Measurements from ENCODE around the gene CAMTA1.

Gene CAMTA1

DNA sequence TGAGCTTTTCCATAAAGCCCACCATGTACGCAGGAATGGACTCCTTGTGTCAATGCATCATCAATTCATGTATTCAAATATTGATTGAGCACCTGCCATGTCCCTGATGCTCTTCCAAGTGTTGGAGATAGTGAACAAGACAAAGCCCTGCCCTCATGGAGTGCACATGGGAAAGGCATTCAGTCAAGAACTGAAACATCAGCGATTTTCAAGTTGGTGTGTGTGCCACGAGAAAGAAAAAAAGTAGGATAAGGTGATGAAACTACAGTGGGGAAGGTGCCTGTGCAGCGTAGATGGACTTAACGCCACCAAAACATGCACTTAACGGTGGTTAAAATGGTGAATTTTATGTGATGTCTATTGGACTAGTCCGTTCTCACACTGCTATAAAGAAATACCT is 553.2 kb downstream of the CAMTA1 start:
- DNase-seq (ENCODE audit: low read depth in 2 of 2): no peak

DNA sequence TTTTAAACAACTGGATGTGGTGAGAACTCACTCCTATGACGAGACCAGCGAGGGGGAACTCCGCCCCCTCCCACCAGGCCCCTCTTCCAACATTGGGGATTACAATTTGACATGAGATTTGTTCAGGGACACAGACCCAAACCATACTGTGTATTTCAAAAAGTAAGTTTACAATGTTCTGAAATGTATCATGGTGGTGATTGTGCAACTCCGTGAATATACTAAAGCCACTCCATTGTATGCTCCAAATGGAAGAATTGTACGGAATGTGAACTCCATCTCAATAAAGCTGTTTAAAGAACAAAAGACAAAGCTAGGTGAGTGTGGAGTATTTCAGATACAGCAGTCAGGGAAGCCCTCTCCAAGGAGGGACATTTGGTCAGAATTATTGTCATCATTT is 553.8 kb downstream of the CAMTA1 start:
- no peak for DNase-seq (ENCODE audit: low read depth in 2 of 2)

DNA sequence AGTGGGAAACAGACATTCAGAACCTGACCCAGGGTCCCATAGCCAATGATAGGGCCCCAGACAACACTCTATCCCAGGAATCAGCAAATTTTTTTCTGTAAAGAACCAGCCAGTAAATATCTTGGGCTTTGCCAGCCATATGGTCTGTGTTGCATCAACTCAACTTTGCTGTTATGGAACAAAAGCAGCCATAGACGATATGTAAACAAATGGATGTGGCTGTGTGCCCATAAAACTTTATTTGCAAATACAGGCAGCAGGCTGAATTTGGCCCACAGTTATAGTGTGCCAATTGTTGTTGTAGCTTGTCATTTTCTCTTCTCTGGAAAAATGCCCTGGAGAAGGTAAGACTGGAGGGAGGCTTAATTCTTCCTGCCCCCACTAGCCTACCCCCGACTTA is 554.7 kb downstream of the CAMTA1 start:
- no peak for DNase-seq (ENCODE audit: low read depth in 2 of 2)

DNA sequence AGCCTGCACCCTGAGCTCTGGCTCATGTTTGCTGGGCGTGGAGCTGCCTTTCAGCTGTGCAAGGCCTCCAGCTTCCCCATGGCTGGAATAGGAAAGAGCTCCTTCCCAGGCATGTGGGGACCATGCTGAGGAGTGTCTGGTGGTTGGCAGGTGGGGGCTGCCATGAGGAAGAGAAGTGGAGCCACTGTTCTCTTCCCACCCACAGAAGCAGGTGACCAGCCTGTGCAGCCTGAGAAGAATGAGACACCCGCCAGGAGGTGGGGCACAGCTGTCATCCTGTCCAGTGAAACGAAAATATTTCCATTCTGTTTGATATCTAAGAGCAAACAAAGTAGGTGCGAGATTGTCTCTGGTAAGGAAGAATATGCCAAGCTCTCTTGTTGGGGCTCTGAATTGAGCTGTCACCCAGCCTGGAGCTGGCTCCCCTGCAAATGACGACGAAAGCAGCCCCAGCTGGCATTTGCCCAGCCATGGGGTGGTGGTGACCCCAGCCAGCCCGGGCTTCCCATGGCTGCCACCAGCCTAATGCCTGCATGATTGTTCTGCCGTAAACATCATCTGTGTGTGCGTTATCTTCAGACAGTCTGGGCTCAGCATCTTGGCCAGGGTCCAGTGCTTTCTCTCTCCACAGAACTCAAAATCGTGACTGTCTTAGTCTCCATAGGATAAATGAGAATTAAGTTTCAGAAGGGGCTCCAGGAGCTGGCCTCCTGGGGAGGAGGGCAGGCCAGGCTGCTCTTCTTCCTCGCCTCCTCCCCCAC is 556.1 kb downstream of the CAMTA1 start:
- no peak for DNase-seq (ENCODE audit: low read depth in 2 of 2)

DNA sequence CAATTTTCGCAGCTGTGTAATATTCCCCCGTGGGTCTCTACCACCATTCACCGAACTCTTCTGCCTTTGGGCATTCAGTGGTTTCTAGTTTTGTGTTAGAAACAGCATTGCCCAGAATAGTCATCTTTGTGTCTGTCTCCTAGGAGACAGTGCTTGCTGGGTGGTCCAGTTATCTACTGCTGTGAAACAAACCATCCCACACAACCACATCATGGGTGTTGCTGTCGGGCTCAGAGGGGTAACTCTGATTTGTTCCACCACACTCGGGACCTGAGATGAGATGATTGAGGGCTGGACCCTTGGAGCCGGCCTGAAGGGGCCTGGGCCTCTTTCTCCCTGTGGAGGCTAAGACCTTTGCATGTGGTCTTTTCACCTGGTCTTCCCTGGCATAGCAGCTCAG is 558.6 kb downstream of the CAMTA1 start:
- no peak for DNase-seq (ENCODE audit: low read depth in 2 of 2)

DNA sequence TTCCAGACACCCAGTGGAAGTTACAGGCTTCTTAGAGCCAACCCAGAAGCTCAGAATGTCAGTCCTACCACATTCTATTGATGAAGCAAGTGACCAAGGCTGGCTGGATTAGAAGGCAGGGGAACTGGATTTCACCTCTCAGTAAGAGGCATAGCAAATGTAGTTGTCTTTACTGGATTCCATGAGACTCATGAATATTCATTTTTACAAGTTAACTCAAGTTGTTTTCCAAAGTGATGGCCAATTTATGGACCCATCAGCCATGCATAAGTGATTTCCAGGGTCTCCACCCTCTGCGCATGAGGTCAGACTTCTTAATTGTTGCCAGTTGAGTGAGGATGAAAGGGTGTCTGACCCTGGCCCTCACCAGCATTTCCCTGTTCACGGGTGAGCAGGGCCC is 559.0 kb downstream of the CAMTA1 start:
- no peak for DNase-seq (ENCODE audit: low read depth in 2 of 2)

DNA sequence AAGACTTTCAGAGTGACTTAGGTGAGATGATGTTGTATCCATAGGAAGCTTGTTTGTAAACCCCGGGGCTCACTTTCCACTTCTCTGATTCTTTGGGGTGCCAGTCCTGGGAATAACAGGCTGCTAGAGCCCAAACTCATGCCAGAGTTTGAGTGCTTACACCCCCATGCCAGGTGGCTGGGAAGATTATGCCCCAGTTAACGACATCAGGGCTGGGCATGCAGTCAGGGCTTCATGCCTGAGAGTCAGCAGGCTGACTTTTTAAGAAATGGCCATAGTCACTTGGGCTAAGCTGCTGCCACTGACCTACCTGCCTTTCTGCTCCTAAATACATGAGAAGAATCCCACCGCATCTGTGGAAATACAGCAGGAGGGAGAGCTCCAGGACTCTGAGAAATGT is 560.3 kb downstream of the CAMTA1 start:
- no peak for DNase-seq (ENCODE audit: low read depth in 2 of 2)

DNA sequence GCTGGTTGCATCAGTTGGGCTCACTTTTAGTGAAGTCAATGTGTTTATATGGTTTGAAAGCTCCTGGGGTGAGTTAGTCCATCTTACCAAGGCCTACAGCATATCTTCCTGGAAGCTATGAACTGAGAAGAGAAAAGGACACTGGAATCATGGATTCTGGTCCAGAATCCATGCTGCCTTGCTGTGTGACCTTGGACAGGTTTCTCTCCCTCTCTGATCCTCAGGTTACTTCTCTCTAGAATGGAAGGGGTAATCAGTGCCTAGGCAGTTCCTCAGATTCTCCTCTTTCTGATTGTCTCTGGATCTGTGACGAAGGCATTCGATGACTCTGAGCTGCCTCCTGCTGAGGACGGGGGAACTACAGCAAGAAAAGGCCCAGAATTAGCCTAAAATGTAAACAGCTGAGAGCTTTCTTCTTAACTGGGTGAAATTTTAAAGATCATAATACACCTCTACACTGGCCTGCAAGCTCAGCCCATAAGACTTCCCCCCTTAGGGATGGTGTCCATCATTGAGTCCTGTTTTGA is 560.9 kb downstream of the CAMTA1 start:
- DNase-seq (ENCODE audit: low read depth in 2 of 2): no peak

DNA sequence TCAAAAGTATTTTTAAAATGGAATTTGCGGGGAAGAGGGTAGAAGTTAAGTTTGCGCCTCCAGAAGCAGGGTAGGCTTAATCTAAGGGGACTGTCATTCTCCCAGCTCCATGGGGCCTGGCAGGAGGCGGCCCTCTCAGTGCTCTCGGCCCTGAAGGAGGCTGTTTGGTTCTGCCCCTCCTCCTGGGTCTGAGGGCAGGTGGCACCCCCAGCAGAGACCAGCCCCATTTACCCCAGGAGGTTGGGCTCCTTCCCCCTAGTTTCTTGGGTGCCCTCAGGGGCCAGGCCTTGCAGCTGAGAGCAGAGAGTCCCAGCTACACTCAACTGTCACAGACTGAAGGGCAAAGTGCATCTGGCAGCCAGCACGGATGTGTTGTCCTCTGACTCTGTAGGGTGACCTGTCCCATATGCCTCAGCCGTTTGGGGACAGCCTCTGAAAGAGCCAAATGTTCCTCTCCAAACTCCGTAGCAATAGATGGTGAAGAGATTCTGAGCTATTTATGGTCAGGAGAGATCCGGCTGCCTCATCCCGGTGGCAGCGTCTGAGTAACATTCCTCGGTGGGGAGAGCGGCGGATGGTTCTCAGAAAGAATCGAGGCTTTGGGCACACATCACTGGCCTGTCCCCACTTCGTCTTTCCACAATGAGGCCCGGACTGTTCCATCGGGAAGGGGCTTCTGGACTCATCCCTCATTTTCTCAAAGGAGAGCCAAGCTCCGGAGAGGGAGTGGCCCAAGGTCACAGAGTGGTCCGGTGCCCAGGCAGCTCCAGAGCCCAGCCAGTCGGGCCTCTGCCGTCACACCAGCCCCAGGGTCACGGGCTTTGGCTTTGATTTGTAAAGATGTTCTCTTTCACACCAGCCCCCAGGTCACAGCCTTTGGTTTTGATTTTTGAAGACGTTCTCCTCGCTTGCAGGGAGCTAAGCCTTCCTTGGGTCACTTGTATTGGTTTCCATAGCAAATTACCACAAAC is 561.6 kb downstream of the CAMTA1 start:
- no peak for DNase-seq (ENCODE audit: low read depth in 2 of 2)

DNA sequence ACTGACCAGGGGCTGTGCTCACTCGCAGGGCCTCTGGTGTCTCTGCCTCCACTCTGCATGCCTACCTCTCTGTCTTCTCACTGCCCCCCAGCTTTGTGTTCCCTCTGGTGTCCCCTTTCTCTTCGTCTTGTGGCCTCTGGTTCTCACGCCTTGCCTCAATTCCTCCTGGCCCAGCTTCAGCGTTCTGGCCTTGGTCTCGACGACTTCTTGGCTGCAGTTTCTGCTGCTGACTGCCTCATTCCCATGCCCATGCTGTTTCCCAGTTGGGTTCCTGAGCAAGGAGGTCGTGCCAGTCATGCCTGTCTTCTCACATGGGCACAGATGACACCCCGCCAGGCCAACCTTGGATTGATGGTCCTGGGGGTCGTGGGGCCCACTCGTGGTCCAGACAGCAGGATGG is 562.8 kb downstream of the CAMTA1 start:
- no peak for DNase-seq (ENCODE audit: low read depth in 2 of 2)

DNA sequence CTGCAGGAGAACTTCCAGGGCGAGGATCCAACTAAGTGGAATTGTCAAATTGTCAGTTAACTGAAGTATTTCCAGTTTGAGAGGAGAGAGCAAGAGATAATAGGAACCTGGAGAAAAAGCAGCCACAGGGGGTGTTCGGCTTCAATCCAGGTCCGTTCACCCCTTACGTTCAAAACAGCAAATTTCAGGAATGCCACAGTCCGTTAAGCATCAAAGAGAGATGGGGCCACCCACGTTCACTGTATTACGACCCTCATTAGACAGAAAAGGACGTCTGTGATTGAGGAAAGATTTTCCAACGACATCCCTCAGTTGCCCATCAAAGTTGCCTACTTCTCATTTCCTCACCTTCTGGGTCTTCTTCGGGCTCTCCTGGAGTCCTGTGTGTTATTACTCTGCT is 563.3 kb downstream of the CAMTA1 start:
- no peak for DNase-seq (ENCODE audit: low read depth in 2 of 2)

DNA sequence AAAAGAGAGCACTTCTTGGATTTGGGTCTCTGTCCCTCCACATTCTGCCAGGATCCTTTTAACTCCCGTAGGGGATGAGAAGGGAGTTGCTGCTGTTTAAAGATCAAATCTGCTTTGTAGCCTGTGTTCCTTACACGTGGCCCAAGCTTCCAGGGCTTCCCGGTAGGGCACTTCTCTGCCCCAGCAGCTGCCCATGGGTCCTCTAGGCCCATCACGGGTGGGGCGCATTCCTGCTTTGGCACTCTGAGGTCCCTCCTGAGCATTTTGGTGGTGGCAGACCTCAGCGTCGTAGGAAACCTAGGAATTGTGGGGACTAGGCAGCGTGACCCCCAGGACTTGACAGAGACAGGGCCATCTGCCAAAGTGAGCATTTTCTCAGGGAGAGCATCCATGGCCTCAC is 565.5 kb downstream of the CAMTA1 start:
- DNase-seq (ENCODE audit: low read depth in 2 of 2): no peak

DNA sequence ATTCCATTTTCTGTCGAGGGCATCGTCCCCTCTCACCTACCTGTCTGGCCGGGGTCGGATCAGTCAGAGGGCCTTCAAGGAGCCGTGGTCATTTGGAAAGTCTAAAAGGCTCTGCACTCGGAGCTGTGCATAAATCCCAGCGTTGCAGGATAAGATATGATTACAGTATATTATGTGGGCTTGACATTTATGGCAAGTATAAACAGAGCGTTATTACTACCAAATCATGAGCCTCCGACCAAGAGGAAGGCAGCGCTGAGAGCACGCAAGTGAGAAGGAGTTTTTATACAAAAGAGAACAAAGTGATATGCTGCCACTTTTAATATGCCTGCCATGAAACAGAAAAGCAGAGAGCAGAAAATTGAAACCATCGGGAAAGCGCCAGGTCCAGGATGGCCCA is 566.4 kb downstream of the CAMTA1 start:
- DNase-seq (ENCODE audit: low read depth in 2 of 2): no peak

DNA sequence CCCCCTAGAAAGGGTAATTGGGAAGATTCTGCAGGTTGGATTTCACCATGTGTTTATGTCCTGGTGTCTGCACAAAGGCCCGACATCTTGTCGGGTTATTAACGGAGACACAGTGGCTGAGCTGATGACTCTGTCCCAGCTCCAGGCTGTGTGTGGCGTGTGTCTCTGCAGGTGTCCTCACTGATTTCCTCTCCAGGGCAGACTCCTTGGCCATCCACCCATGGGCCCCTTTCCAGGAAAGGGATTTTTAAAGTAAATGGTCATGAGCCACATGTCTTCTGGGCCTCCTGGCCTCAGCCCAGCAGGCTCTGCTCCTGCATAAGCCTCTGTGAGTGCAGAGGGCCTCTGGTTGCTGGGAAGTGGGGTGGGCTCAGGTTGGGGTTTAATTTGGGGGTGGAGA is 567.1 kb downstream of the CAMTA1 start:
- no peak for DNase-seq (ENCODE audit: low read depth in 2 of 2)

DNA sequence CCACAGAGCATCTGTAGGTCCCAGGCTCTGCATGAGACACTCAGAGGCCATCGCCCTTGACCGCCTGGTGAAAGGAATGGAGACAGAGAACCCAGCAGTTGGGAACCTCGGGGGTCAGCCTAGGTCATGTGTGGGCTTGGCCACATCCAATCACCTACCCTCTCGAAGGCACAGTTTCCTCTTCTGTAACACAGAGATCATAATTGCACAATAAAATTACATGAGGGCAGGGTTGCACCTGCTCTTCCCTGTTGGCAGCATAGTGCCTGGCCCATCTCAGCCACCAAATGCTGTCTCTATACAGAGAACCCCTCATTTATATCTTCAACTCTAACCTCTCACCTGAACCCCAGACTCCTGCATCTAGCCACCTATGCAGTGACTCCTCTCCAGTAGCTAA is 567.7 kb downstream of the CAMTA1 start:
- DNase-seq (ENCODE audit: low read depth in 2 of 2): no peak

DNA sequence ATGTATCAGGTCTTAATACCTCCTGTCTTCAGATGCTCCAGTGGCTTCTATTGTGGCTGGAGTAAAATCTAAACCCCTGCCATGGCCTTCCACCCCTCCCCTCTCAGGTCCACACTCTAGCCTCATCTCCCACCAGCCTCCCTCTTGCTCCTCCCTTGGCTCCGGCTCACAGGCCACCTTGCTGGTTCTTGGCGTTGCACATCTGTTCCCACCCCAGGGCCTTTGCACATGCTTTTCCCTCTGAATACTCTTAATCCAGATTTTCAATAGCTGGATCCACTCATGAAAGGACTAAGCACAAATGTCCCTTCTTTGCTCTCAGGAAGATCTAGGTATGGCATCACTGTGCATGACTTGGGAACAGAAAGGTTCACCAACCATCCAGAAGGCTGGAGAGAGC is 570.4 kb downstream of the CAMTA1 start:
- no peak for DNase-seq (ENCODE audit: low read depth in 2 of 2)

DNA sequence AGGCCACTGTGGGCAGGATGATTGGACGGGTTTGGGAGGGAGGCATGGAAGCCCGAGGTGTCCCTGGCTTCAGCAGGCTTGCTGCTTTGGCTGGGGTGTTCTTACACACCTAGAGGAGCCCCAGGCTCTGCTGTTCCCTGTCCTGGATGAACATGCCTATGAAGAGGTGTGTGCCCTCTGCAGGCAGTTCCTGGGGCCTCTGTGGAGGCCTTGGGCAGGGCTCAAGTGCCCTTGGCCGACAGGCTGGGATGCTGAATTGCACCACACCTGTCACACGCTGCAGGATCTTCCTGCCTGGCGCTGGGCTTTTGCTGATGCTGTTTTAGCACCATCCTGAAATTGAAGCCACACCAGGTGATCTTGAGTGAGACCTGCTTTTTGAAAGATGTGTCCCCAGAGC is 570.8 kb downstream of the CAMTA1 start:
- DNase-seq (ENCODE audit: low read depth in 2 of 2): no peak

DNA sequence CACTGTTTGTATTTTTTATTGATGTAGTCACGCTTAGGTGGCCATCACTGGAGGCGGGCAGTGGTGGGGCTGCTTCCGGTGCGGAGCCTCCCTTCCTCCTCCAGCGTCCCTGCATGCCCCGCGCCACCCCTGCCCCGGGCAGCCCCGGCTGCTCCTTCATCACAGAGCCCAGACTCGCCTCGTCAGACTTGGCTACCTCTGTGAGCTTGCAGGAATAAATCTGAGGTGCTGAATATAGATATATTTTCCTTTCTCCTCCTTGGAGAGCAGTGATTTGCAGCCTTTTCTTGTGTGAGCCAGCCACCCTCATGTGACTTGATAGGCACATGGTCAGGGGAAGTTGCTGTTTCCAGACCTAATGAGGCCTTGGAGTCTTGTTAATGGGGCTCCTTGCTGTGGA is 573.2 kb downstream of the CAMTA1 start:
- no peak for DNase-seq (ENCODE audit: low read depth in 2 of 2)

DNA sequence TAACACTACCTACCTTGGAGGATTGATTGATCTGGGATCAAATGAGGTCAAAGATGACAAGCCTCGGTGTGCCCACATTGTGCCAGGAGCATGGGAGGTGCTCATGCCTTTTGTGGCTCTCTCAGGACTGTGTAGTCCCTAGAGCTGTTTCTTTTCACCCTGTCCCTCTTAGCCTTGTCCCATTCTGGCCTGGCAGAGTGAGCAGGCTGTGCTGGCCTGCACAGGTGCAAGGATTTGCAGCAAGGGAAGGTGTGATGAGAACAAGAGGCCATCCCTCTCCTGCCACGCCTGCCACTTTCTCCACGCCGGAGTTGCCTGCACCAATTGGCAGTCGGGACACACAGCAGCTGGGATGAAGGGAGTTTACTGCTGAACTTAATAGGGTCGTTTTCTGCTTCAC is 575.3 kb downstream of the CAMTA1 start:
- no peak for DNase-seq (ENCODE audit: low read depth in 2 of 2)

DNA sequence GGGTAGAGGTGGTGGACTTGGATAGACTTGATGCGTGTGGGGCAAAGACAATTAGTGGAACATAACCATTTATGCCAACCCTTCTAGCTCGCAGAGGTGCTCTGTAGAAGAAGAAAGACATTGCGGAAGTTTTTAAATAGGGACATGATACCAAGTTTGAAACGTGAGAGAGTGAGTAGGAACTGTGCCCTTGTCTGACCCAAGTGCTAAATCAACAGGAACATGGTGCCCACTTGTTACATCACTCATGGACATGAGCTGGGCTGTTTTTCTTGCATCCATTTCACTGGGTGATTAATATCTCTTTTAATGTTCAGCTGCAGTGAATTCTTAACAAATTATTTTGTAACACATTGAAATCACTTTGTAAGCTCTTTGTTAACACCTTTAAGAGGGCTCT is 577.7 kb downstream of the CAMTA1 start:
- no peak for DNase-seq (ENCODE audit: low read depth in 2 of 2)

DNA sequence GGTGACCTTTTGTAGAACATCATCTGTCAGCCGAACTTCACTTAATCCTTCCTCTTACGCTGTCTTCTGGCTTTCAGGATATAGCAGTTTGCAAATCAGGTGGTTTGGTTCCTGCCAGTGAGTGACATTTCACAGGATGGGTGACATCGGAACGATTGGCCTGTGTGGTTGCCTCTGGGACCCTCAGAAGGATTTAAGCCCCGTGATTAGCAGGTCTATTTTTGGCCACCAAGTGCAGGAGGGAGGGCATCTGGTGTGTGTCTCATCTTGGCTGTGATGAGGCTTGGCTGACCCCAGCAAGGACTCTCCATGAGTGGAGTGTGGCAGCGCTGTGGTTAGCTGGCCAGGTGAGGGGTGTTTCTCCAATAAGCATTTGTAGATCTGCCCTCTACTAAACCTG is 578.2 kb downstream of the CAMTA1 start:
- no peak for DNase-seq (ENCODE audit: low read depth in 2 of 2)

DNA sequence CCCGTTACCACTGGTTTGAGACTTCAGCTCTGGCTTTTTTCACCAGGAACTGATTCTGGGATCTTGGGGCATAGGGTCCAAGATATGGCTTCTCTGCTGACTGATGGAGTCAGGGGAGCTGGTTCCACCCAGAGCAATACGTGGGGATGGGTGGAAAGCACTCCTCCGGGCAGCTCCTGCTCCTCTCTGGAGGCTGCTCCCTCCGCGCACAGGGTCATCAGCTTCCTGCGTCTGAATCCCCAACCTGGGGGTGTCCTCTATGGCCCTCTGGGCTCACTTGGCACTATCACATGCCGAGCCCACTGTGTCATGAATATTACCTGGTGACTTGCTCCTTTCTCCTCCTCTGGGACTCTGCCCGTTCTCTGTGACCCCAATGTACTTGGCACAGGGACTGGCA is 580.5 kb downstream of the CAMTA1 start:
- no peak for DNase-seq (ENCODE audit: low read depth in 2 of 2)
